ENCODE data around the gene RPL27. TPM values are rescaled to one million over a fixed set of nuclear protein-coding genes. Genes with fewer than 3 reads are reported as not detected.

RPL27 gene
- total and polyA plus RNA-seq, 2 donors (not counting 3 experiments of a cell fraction or from before 2014, with no cell fraction given) = 1,014 to 2,467 TPM

- no peak for DNase-seq (ENCODE audit: low read depth, low spot score)
- H3K9ac ChIP-seq (replicated peaks; ENCODE audit: extremely low read depth, insufficient read depth, low read length) = no peak overlapping the region
- no peak for FAIRE-seq
- H3K4me2 ChIP-seq (ENCODE audit: insufficient read depth, low read length) = no peak overlapping the region
- no peak overlapping the region for H3K27ac ChIP-seq (ENCODE audit: insufficient read depth, low read depth, low read length)
- no peaks in the 10 kb centered on the region for H4K20me1 ChIP-seq (replicated peaks; ENCODE audit: control insufficient read depth, extremely low read depth, insufficient read depth, low read length)
- H3K9me3 ChIP-seq (replicated peaks; ENCODE audit: control insufficient read depth, insufficient read depth, low read length) = no peaks in the 10 kb centered on the region
- peaks cover 0 to 1% of the 10 kb centered on the region in 2 experiments for H3K27me3 ChIP-seq (ENCODE audit: control insufficient read depth in 2 of 2, insufficient read depth in 2 of 2, low read length in 2 of 2)
- no TSS peak for BruUV-seq (replicated peaks)
- POLR2A ChIA-PET = no interaction called here
- TF ChIP-seq MYC (IDR thresholded peaks at IDR 0.05; ENCODE audit: low read depth, low read length) = no peak
- no peak for TF ChIP-seq POLR2AphosphoS5 (IDR thresholded peaks at IDR 0.05; ENCODE audit: insufficient read depth, low read depth, low read length)
- TF ChIP-seq FOS (IDR thresholded peaks at IDR 0.05; ENCODE audit: borderline replicate concordance, insufficient read depth, low read length) = no peak
- TF ChIP-seq GATA2 (IDR thresholded peaks at IDR 0.05; ENCODE audit: insufficient read depth, insufficient read length, low read depth, low read length) = no peak
- TF ChIP-seq POLR2A (IDR thresholded peaks at IDR 0.05; ENCODE audit: low read depth, low read length) = no peak
- no peak for TF ChIP-seq MAX (IDR thresholded peaks at IDR 0.05; ENCODE audit: insufficient read depth, insufficient read length)
- TF ChIP-seq CTCF (IDR thresholded peaks at IDR 0.05; ENCODE audit: extremely low read depth in 1 of 2, insufficient read depth in 1 of 2, low read depth in 1 of 2, low read length in 2 of 2) = no peak
- no peak for TF ChIP-seq EZH2 (IDR thresholded peaks at IDR 0.05; ENCODE audit: borderline replicate concordance, low read depth, low read length, severe bottlenecking)
- no peak for TF ChIP-seq JUN (IDR thresholded peaks at IDR 0.05; ENCODE audit: borderline replicate concordance, insufficient read depth, insufficient read length, low read depth)
- H3K36me3 ChIP-seq (ENCODE audit: control insufficient read depth in 2 of 2, extremely low read depth in 1 of 2, insufficient read depth in 2 of 2, low read length in 2 of 2) = no peaks in the 10 kb centered on the region
- no peak overlapping the region for H3K4me3 ChIP-seq (replicated peaks in 1 of 3; ENCODE audit: insufficient read depth in 1 of 3, low read depth in 1 of 3, low read length in 3 of 3)
- peaks cover 3% of the 10 kb centered on the region for H3K4me1 ChIP-seq (ENCODE audit: control insufficient read depth, extremely low read depth, insufficient read depth, low read length)
- intact Hi-C loops (cut with micrococcal nuclease) (no loop called here), dilution Hi-C loops (cut with MboI; ENCODE audit: extremely low pct_ligation_motif_present, low sequenced_read_pairs) (no loop called here)
- H3K79me2 ChIP-seq (ENCODE audit: control insufficient read depth, insufficient read depth, low read length) = no peaks in the 10 kb centered on the region
- no peaks in the 10 kb centered on the region for H3K9me1 ChIP-seq (replicated peaks; ENCODE audit: control insufficient read depth, extremely low read depth, insufficient read depth, low read length)
- CTCF ChIA-PET = no interaction called here
- H2AFZ ChIP-seq (ENCODE audit: low read depth, low read length) = no peak overlapping the region
Observed at GRCh38 chr17:43027091-43028032, 29.1 kb downstream of the RPL27 start.

Measured in endothelial cell of umbilical vein (primary cell).